ENCODE results near the gene ASB2. TPM values are rescaled to one million over a fixed set of nuclear protein-coding genes. Genes with fewer than 3 reads are reported as not detected.

The ASB2 gene
- total and polyA plus RNA-seq, 2 of the 13 experiments (the other 11 are each of a cell fraction or from before 2014, with no cell fraction given) = 0.82 to 4.1 TPM

DNA sequence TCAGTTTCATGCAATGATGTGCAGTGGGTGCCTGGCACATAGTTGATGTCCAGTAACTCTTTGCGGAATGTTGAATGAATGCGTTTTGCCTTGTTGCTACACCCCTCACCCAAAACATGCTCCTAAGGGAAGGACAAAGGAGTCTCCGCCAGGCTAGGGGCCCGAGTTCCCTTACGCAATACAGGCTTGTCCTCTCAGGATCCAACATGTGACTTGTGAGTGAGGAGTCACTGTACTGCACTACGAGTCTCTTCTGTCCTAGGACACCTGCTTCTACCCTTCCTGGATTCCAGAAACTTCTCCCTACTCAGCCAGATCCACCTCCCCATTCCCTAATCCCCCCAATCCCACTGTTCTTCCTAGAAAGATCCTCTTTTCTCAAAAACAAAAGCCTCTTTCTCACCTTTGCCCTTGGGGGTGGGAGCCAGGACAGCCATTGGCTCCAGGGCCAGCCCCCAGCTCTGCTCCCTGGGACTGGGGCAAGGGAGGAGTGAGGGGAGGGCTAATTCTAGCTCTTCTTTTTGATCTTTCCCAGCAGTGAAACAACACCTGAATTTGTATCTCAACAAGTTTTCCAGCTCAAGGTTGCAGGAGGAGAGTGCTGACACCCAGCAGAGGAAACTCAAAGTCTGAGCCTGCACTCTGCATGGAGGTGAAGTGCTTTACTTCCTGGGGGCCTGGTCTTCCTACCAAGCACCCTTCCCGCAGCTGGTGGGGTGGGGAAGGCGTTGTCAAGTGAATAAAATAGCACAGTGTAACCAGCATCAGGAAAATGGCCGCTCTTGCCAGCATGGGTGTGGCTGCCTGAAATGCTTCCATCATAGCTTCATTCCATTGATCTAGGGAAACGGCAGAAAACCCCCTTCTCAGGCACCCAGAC lies 46.4 kb upstream of the ASB2 start (continued):
- TF ChIP-seq, protein P1, sequence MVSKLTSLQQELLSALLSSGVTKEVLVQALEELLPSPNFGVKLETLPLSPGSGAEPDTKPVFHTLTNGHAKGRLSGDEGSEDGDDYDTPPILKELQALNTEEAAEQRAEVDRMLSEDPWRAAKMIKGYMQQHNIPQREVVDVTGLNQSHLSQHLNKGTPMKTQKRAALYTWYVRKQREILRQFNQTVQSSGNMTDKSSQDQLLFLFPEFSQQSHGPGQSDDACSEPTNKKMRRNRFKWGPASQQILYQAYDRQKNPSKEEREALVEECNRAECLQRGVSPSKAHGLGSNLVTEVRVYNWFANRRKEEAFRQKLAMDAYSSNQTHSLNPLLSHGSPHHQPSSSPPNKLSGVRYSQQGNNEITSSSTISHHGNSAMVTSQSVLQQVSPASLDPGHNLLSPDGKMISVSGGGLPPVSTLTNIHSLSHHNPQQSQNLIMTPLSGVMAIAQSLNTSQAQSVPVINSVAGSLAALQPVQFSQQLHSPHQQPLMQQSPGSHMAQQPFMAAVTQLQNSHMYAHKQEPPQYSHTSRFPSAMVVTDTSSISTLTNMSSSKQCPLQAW (CRISPR knock-in tag; IDR thresholded peaks at IDR 0.05) = peak; percentile 7; the same call in 1 of the 2 replicates
- TF ChIP-seq, protein P2, sequence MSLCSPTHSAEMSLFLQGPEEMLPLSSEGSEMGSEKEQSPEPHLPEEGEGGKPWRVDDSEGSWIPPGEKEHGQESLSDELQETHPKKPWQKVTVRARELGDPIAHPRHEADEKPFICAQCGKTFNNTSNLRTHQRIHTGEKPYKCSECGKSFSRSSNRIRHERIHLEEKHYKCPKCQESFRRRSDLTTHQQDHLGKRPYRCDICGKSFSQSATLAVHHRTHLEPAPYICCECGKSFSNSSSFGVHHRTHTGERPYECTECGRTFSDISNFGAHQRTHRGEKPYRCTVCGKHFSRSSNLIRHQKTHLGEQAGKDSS (CRISPR knock-in tag; IDR thresholded peaks at IDR 0.05; ENCODE audit: borderline replicate concordance, low read depth) = peak; percentile 52; the same call in 1 of the 2 replicates
- 0 out of 2 replicates have a peak, but pooled peaks have one; percentile 33 for TF ChIP-seq ZNF350 (CRISPR knock-in tag; IDR thresholded peaks at IDR 0.05; ENCODE audit: borderline replicate concordance, low read depth)
- TF ChIP-seq NR2F1 (CRISPR knock-in tag; IDR thresholded peaks at IDR 0.05) = 0 out of 4 replicates have a peak, but pooled peaks of 1 of the 2 experiments have one; percentile 4
- TF ChIP-seq, protein P3, sequence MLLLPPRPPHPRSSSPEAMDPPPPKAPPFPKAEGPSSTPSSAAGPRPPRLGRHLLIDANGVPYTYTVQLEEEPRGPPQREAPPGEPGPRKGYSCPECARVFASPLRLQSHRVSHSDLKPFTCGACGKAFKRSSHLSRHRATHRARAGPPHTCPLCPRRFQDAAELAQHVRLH (CRISPR knock-in tag; IDR thresholded peaks at IDR 0.05; ENCODE audit: borderline replicate concordance, low read depth) = peak; percentile 51; the same call in 1 of the 2 replicates
- TF ChIP-seq, protein P4, sequence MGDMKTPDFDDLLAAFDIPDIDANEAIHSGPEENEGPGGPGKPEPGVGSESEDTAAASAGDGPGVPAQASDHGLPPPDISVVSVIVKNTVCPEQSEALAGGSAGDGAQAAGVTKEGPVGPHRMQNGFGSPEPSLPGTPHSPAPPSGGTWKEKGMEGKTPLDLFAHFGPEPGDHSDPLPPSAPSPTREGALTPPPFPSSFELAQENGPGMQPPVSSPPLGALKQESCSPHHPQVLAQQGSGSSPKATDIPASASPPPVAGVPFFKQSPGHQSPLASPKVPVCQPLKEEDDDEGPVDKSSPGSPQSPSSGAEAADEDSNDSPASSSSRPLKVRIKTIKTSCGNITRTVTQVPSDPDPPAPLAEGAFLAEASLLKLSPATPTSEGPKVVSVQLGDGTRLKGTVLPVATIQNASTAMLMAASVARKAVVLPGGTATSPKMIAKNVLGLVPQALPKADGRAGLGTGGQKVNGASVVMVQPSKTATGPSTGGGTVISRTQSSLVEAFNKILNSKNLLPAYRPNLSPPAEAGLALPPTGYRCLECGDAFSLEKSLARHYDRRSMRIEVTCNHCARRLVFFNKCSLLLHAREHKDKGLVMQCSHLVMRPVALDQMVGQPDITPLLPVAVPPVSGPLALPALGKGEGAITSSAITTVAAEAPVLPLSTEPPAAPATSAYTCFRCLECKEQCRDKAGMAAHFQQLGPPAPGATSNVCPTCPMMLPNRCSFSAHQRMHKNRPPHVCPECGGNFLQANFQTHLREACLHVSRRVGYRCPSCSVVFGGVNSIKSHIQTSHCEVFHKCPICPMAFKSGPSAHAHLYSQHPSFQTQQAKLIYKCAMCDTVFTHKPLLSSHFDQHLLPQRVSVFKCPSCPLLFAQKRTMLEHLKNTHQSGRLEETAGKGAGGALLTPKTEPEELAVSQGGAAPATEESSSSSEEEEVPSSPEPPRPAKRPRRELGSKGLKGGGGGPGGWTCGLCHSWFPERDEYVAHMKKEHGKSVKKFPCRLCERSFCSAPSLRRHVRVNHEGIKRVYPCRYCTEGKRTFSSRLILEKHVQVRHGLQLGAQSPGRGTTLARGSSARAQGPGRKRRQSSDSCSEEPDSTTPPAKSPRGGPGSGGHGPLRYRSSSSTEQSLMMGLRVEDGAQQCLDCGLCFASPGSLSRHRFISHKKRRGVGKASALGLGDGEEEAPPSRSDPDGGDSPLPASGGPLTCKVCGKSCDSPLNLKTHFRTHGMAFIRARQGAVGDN (CRISPR knock-in tag; IDR thresholded peaks at IDR 0.05) = peak; percentile 57
- TF ChIP-seq, protein P5, sequence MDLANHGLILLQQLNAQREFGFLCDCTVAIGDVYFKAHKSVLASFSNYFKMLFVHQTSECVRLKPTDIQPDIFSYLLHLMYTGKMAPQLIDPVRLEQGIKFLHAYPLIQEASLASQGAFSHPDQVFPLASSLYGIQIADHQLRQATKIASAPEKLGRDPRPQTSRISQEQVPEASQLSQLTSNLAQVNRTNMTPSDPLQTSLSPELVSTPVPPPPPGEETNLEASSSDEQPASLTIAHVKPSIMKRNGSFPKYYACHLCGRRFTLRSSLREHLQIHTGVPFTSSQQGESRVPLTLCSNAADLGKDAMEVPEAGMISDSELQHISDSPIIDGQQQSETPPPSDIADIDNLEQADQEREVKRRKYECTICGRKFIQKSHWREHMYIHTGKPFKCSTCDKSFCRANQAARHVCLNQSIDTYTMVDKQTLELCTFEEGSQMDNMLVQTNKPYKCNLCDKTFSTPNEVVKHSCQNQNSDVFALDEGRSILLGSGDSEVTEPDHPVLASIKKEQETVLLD (CRISPR knock-in tag; IDR thresholded peaks at IDR 0.05; ENCODE audit: low read depth) = no peak
- TF ChIP-seq ZNF782 (CRISPR knock-in tag; IDR thresholded peaks at IDR 0.05; ENCODE audit: borderline replicate concordance) = no peak
- TF ChIP-seq, protein P6, sequence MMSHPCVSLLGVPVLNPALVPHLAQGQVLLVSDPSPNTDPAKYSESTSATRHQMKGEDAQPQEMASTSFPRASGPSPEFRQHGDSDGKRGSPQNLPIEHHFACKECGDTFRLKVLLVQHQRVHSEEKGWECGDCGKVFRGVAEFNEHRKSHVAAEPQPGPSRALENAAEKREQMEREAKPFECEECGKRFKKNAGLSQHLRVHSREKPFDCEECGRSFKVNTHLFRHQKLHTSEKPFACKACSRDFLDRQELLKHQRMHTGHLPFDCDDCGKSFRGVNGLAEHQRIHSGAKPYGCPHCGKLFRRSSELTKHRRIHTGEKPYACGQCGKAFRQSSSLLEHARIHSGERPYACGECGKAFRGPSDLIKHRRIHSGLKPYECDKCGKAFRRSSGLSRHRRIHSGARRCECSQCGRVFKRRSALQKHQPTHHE (CRISPR knock-in tag; IDR thresholded peaks at IDR 0.05; ENCODE audit: borderline replicate concordance) = 0 out of 2 replicates have a peak, but pooled peaks have one; percentile 53
- TF ChIP-seq SOX5 (CRISPR knock-in tag; IDR thresholded peaks at IDR 0.05; ENCODE audit: borderline replicate concordance) = peak; percentile 47; the same call in 1 of the 2 replicates
- TF ChIP-seq, protein P7, sequence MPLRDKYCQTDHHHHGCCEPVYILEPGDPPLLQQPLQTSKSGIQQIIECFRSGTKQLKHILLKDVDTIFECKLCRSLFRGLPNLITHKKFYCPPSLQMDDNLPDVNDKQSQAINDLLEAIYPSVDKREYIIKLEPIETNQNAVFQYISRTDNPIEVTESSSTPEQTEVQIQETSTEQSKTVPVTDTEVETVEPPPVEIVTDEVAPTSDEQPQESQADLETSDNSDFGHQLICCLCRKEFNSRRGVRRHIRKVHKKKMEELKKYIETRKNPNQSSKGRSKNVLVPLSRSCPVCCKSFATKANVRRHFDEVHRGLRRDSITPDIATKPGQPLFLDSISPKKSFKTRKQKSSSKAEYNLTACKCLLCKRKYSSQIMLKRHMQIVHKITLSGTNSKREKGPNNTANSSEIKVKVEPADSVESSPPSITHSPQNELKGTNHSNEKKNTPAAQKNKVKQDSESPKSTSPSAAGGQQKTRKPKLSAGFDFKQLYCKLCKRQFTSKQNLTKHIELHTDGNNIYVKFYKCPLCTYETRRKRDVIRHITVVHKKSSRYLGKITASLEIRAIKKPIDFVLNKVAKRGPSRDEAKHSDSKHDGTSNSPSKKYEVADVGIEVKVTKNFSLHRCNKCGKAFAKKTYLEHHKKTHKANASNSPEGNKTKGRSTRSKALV (CRISPR knock-in tag; IDR thresholded peaks at IDR 0.05) = 0 out of 2 replicates have a peak, but pooled peaks have one; percentile 16
